ENCODE results near the gene SNX13. TPM values are rescaled to one million over a fixed set of nuclear protein-coding genes. Genes with fewer than 3 reads are reported as not detected.

SNX13 gene, protein sequence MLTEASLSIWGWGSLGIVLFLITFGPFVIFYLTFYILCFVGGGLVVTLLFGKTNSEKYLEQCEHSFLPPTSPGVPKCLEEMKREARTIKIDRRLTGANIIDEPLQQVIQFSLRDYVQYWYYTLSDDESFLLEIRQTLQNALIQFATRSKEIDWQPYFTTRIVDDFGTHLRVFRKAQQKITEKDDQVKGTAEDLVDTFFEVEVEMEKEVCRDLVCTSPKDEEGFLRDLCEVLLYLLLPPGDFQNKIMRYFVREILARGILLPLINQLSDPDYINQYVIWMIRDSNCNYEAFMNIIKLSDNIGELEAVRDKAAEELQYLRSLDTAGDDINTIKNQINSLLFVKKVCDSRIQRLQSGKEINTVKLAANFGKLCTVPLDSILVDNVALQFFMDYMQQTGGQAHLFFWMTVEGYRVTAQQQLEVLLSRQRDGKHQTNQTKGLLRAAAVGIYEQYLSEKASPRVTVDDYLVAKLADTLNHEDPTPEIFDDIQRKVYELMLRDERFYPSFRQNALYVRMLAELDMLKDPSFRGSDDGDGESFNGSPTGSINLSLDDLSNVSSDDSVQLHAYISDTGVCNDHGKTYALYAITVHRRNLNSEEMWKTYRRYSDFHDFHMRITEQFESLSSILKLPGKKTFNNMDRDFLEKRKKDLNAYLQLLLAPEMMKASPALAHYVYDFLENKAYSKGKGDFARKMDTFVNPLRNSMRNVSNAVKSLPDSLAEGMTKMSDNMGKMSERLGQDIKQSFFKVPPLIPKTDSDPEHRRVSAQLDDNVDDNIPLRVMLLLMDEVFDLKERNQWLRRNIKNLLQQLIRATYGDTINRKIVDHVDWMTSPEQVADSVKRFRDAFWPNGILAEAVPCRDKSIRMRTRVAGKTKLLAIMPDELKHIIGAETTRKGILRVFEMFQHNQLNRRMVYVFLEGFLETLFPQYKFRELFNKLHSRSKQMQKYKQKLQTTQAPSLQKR
- 38.4 and 40.0 TPM in 2 replicates for total RNA-seq

DNA sequence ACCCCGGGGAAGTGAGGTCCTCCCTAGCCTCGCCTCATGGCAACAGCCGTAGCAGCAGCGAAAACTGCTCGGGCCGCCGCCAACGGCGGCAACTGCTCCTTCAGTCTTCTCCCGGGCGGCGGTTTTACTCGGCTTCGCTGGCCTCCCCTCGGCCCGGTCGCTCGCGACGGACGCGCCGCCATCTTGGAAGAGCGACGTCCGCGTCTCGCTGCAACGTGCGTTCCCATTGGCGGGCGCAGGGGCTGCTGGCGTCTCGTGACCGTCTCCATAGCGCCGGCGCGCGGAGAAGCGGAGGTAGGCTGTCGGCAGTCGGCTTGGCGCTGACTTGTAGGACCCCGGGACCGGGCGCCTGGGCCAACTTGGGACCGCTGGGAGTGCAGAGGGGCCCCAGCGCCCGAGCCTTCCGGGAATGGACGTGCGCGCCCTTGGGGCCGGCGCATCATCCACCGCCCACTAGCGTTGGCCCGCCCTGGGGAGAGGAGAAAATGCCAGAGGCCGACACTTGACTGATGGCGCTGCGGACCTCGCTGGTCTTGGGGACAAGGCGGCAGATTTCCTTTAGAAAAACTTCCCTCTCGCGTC is at the start of gene SNX13:
Gene SNX13, minus strand, starts transcription at position 193 of the 582 bp plus-strand sequence. CDS start 199 bp downstream, outside the sequence.

Other genes starting within 250 kb of the SNX13 start
- 0.09 TPM in 1 of 2 replicates, not detected in the other for gene PRPS1L1, start 87.4 kb upstream of the SNX13 start, total RNA-seq

Data from smooth muscle cell of bladder (primary cell).